MM.1S (cell line): Measurements from ENCODE around the gene TMEM258.

Source experiments
- DNase-seq: peaks from one replicate; pipeline ENCODE4 v3.0.0-alpha.2; 2015
- H2AFZ ChIP-seq: fragments of 300-600 bp; sonication (generic); 2 replicates; pipeline ENCODE4 v1.6.0; 2016; ENCODE audit warnings: antibody characterized with exemption, low read length
- H3F3A ChIP-seq: fragments of 300-600 bp; sonication (generic); 2 replicates; pipeline ENCODE4 v1.6.1; 2016; ENCODE audit warnings: mild to moderate bottlenecking, antibody characterized with exemption, low read length, moderate library complexity, mixed read lengths; ENCODE audit not compliant: insufficient read depth
- H3K27ac ChIP-seq: fragments of 300-600 bp; sonication (generic); 2 replicates; pipeline ENCODE4 v1.5.1; 2016; ENCODE audit warnings: mild to moderate bottlenecking, low read length
- H3K27me3 ChIP-seq: fragments of 300-600 bp; sonication (generic); replicated peaks from 2 replicates; pipeline ENCODE4 v1.6.0; 2016; ENCODE audit warnings: low read length; ENCODE audit not compliant: insufficient read depth
- H3K36me3 ChIP-seq: fragments of 300-600 bp; sonication (generic); replicated peaks from 2 replicates; pipeline ENCODE4 v1.6.1; 2016; ENCODE audit warnings: mild to moderate bottlenecking, low read length, mixed read lengths; ENCODE audit not compliant: insufficient read depth
- H3K4me1 ChIP-seq: fragments of 300-600 bp; sonication (generic); 2 replicates; pipeline ENCODE4 v1.6.1; 2016; ENCODE audit warnings: low read length, mixed read lengths
- H3K4me2 ChIP-seq: fragments of 300-600 bp; sonication (generic); 2 replicates; pipeline ENCODE4 v1.6.0; 2016; ENCODE audit warnings: low read depth, low read length
- H3K4me3 ChIP-seq: fragments of 300-600 bp; sonication (generic); 2 replicates; pipeline ENCODE4 v1.5.1; 2016; ENCODE audit warnings: low read length, mixed read lengths
- H3K79me2 ChIP-seq: fragments of 300-600 bp; sonication (generic); 2 replicates; pipeline ENCODE4 v1.6.1; 2016; ENCODE audit warnings: mixed run types, low read length, mixed read lengths
- H3K9ac ChIP-seq: fragments of 300-600 bp; sonication (generic); 2 replicates; pipeline ENCODE4 v1.6.1; 2016; ENCODE audit warnings: low read length, mixed read lengths
- H3K9me2 ChIP-seq: fragments of 300-600 bp; sonication (generic); replicated peaks from 2 replicates; pipeline ENCODE4 v1.6.1; 2016; ENCODE audit warnings: mild to moderate bottlenecking, low read length, mixed read lengths; ENCODE audit not compliant: insufficient read depth
- H3K9me3 ChIP-seq: fragments of 300-600 bp; sonication (generic); replicated peaks from 2 replicates; pipeline ENCODE4 v1.6.1; 2016; ENCODE audit warnings: mild to moderate bottlenecking, low read length, mixed read lengths; ENCODE audit not compliant: insufficient read depth
- H4K20me1 ChIP-seq: fragments of 300-600 bp; sonication (generic); 2 replicates; pipeline ENCODE4 v1.6.1; 2016; ENCODE audit warnings: mild to moderate bottlenecking, low read length, moderate library complexity, mixed read lengths; ENCODE audit not compliant: insufficient read depth
- CTCF ChIP-seq: fragments of 300-600 bp; sonication (generic); IDR thresholded peaks from 2 replicates; pipeline ENCODE4 v1.5.1; 2016; ENCODE audit warnings: antibody characterized with exemption, low read length, mixed read lengths
- EZH2 ChIP-seq: fragments of 300-600 bp; sonication (generic); optimal IDR thresholded peaks from 2 replicates; pipeline ENCODE3; 2017; ENCODE audit warnings: low read depth, mild to moderate bottlenecking, antibody characterized with exemption, low read length, mixed read lengths
- EZH2phosphoT487 ChIP-seq: fragments of 300-600 bp; sonication (generic); IDR thresholded peaks from 2 replicates; pipeline ENCODE4 v1.6.1; 2018; ENCODE audit warnings: antibody characterized with exemption, low read length

The TMEM258 gene

GRCh38 chr11:61795459-61795858, 3.1 kb upstream of the TMEM258 start:
- no peak overlapping the region for H3K4me2 ChIP-seq
- peaks cover 9% of the 10 kb centered on the region; the same call in 1 of the 2 replicates for H3F3A ChIP-seq
- H3K9ac ChIP-seq = no peak overlapping the region
- H3K79me2 ChIP-seq = peaks cover 97% of the 10 kb centered on the region
- peaks cover 26% of the 10 kb centered on the region for H4K20me1 ChIP-seq
- no peak for DNase-seq
- no peak for TF ChIP-seq EZH2
- TF ChIP-seq EZH2phosphoT487 = no peak
- no peak for TF ChIP-seq CTCF
- H3K4me1 ChIP-seq = no peaks in the 10 kb centered on the region; the same call in 1 of the 2 replicates
- no peaks in the 10 kb centered on the region for H3K9me2 ChIP-seq
- H3K9me3 ChIP-seq = no peaks in the 10 kb centered on the region
- no peaks in the 10 kb centered on the region for H3K27me3 ChIP-seq
- H3K27ac ChIP-seq = no peak overlapping the region
- no peak overlapping the region for H2AFZ ChIP-seq
- H3K4me3 ChIP-seq = no peak overlapping the region
- H3K36me3 ChIP-seq = peaks cover 7% of the 10 kb centered on the region; the same call in 1 of the 2 replicates

- H3K4me2 ChIP-seq = no peak overlapping the region; the same call in 1 of the 2 replicates
- no peak overlapping the region for H3K9ac ChIP-seq
- H3K36me3 ChIP-seq = peaks cover 7% of the 10 kb centered on the region; the same call in 1 of the 2 replicates
Measured at GRCh38 chr11:61794579-61794978, 2.2 kb upstream of the TMEM258 start.

GRCh38 chr11:61793829-61794204, 1.4 kb upstream of the TMEM258 start:
- H3K36me3 ChIP-seq = peaks cover 7% of the 10 kb centered on the region; the same call in 1 of the 2 replicates

More at GRCh38 chr11:61794579-61794978, 2.2 kb upstream of the TMEM258 start:
- no peak for DNase-seq
- H2AFZ ChIP-seq = no peak overlapping the region
- H3K9me2 ChIP-seq = no peaks in the 10 kb centered on the region
- peaks cover 26% of the 10 kb centered on the region for H4K20me1 ChIP-seq
- TF ChIP-seq EZH2phosphoT487 (no peak), EZH2 (no peak), CTCF (no peak)
- H3K27ac ChIP-seq = no peak overlapping the region
- no peaks in the 10 kb centered on the region for H3K9me3 ChIP-seq
- H3K4me3 ChIP-seq = no peak overlapping the region
- H3K79me2 ChIP-seq = peaks cover 97% of the 10 kb centered on the region
- no peaks in the 10 kb centered on the region; the same call in 1 of the 2 replicates for H3K4me1 ChIP-seq
- peaks cover 8% of the 10 kb centered on the region; the same call in 1 of the 2 replicates for H3F3A ChIP-seq
- no peaks in the 10 kb centered on the region for H3K27me3 ChIP-seq

More at GRCh38 chr11:61793829-61794204, 1.4 kb upstream of the TMEM258 start:
- Histone ChIP-seq H3K4me2 (peak overlapping the region; percentile 74), H3K27me3 (no peaks in the 10 kb centered on the region), H3K9me3 (no peaks in the 10 kb centered on the region), H3K9ac (peak overlapping the region; percentile 99), H3K4me3 (peak overlapping the region; percentile 96), H4K20me1 (peaks cover 26% of the 10 kb centered on the region), H3K27ac (no peak overlapping the region), H3K4me1 (no peaks in the 10 kb centered on the region; the same call in 1 of the 2 replicates), H3K9me2 (no peaks in the 10 kb centered on the region), H3F3A (peaks cover 8% of the 10 kb centered on the region; the same call in 1 of the 2 replicates), H2AFZ (no peak overlapping the region), H3K79me2 (peaks cover 93% of the 10 kb centered on the region)
- no peak for DNase-seq
- TF ChIP-seq CTCF (no peak), EZH2phosphoT487 (no peak), EZH2 (no peak)
